DND-41 (cell line): ENCODE measurements around the gene KLK2.

Experiments
- ATAC-seq: fragments of 200-7000 bp; cut with Tn5 transposase; 3 replicates; pipeline ENCODE4 v1.9.1; 2021; ENCODE audit warnings: low read depth; ENCODE audit not compliant: insufficient read depth
- DNase-seq: peaks from one replicate; pipeline ENCODE4 v3.0.0-alpha.2; 2020
- H2AFZ ChIP-seq: 2 replicates; pipeline ENCODE4 v1.6.0; 2012; ENCODE audit warnings: low read depth, low read length
- H3K27ac ChIP-seq: 2 replicates; pipeline ENCODE4 v1.5.1; 2012; ENCODE audit warnings: low read length, inconsistent platforms
- H3K27me3 ChIP-seq: fragments of 200-600 bp; sonication (generic); 2 replicates; pipeline ENCODE4 v1.6.0; 2012; ENCODE audit warnings: low read length, mild to moderate bottlenecking, inconsistent platforms; ENCODE audit not compliant: insufficient read depth, poor library complexity
- H3K36me3 ChIP-seq: 2 replicates; pipeline ENCODE4 v1.5.1; 2012; ENCODE audit warnings: low read length, inconsistent platforms; ENCODE audit not compliant: insufficient read depth
- H3K4me1 ChIP-seq: 2 replicates; pipeline ENCODE4 v1.5.1; 2012; ENCODE audit warnings: mild to moderate bottlenecking, low read length; ENCODE audit not compliant: insufficient read depth
- H3K4me2 ChIP-seq: 2 replicates; pipeline ENCODE4 v1.6.0; 2012; ENCODE audit warnings: mild to moderate bottlenecking, moderate library complexity, low read length, inconsistent platforms; ENCODE audit not compliant: insufficient read depth
- H3K4me3 ChIP-seq, 2 experiments: fragments of 200-600 bp in 1 of 2; shearing (Covaris generic) in 1 of 2; 2 replicates each; pipeline ENCODE4 v1.5.1; 2012 to 2016; ENCODE audit warnings: inconsistent platforms in 2 of 2, low read length in 2 of 2, mild to moderate bottlenecking in 2 of 2, low read depth in 1 of 2, moderate library complexity in 1 of 2
- H3K79me2 ChIP-seq: 2 replicates; pipeline ENCODE4 v1.6.0; 2012; ENCODE audit warnings: low read length, inconsistent platforms; ENCODE audit not compliant: insufficient read depth
- H3K9ac ChIP-seq: 2 replicates; pipeline ENCODE4 v1.6.0; 2012; ENCODE audit warnings: low read depth, mild to moderate bottlenecking, inconsistent platforms, low read length, moderate library complexity
- H3K9me3 ChIP-seq: 2 replicates; pipeline ENCODE4 v1.5.1; 2012; ENCODE audit warnings: low read length, moderate library complexity, mild to moderate bottlenecking, inconsistent platforms; ENCODE audit not compliant: insufficient read depth, severe bottlenecking
- H4K20me1 ChIP-seq: 2 replicates; pipeline ENCODE4 v1.6.0; 2012; ENCODE audit warnings: low read length; ENCODE audit not compliant: insufficient read depth
- EZH2 ChIP-seq: IDR thresholded peaks from 3 replicates; pipeline ENCODE4 v1.6.1; 2012; ENCODE audit warnings: borderline replicate concordance, low read depth, mild to moderate bottlenecking, moderate library complexity, low read length, inconsistent platforms; ENCODE audit not compliant: severe bottlenecking
- TF ChIP-seq, protein P1 (sequence below): IDR thresholded peaks from 2 replicates; pipeline ENCODE4 v1.5.1; 2012; ENCODE audit warnings: borderline replicate concordance, low read length, moderate library complexity, mild to moderate bottlenecking; ENCODE audit not compliant: poor library complexity, severe bottlenecking; ENCODE audit errors: extremely low read depth

The KLK2 gene

GRCh38 chr19:50842130-50842529, 31.1 kb upstream of the KLK2 start:
- H3K9ac ChIP-seq = no peak overlapping the region

DNA sequence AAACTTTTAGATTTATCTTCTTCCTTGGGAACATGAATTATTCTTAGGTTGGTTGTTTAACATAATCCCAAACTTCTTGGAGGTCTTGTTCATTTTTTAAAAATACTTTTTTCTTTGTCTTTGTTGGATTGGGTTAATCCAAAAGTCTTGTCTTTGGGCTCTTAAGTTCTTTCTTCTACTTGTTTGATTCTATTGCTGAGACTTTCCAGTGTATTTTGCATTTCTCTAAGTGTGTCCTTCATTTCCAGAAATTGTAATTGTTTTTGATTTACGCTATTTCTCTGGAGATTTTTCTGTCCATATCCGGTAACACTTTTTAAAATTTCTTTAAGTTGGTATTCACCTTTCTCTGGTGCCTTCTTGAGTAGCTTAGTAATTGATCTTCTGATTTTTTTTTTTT, 30.0 kb upstream of the KLK2 start:
- Histone ChIP-seq H3K27me3 (peaks cover under 1% of the 10 kb centered on the region), H3K36me3 (no peaks in the 10 kb centered on the region), H4K20me1 (no peaks in the 10 kb centered on the region), H3K4me2 (no peak overlapping the region), H3K4me3 (no peak overlapping the region), H3K27ac (no peak overlapping the region), H3K9ac (no peak overlapping the region), H2AFZ (no peak overlapping the region), H3K79me2 (no peaks in the 10 kb centered on the region), H3K9me3 (no peaks in the 10 kb centered on the region), H3K4me1 (no peaks in the 10 kb centered on the region)
- no peak for ATAC-seq
- no peak for TF ChIP-seq EZH2
- TF ChIP-seq, protein P1, sequence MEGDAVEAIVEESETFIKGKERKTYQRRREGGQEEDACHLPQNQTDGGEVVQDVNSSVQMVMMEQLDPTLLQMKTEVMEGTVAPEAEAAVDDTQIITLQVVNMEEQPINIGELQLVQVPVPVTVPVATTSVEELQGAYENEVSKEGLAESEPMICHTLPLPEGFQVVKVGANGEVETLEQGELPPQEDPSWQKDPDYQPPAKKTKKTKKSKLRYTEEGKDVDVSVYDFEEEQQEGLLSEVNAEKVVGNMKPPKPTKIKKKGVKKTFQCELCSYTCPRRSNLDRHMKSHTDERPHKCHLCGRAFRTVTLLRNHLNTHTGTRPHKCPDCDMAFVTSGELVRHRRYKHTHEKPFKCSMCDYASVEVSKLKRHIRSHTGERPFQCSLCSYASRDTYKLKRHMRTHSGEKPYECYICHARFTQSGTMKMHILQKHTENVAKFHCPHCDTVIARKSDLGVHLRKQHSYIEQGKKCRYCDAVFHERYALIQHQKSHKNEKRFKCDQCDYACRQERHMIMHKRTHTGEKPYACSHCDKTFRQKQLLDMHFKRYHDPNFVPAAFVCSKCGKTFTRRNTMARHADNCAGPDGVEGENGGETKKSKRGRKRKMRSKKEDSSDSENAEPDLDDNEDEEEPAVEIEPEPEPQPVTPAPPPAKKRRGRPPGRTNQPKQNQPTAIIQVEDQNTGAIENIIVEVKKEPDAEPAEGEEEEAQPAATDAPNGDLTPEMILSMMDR = no peak
- no peak for DNase-seq

More at GRCh38 chr19:50842130-50842529, 31.1 kb upstream of the KLK2 start:
- H3K4me3 ChIP-seq = no peak overlapping the region
- H3K4me1 ChIP-seq = no peaks in the 10 kb centered on the region
- DNase-seq (no peak), ATAC-seq (no peak)
- no peaks in the 10 kb centered on the region for H3K9me3 ChIP-seq
- TF ChIP-seq, protein P1 = no peak
- TF ChIP-seq EZH2 = no peak
- no peak overlapping the region for H2AFZ ChIP-seq
- no peaks in the 10 kb centered on the region for H3K79me2 ChIP-seq
- no peak overlapping the region for H3K4me2 ChIP-seq
- H4K20me1 ChIP-seq = no peaks in the 10 kb centered on the region
- no peak overlapping the region for H3K27ac ChIP-seq
- no peaks in the 10 kb centered on the region for H3K36me3 ChIP-seq
- no peaks in the 10 kb centered on the region for H3K27me3 ChIP-seq

DNA sequence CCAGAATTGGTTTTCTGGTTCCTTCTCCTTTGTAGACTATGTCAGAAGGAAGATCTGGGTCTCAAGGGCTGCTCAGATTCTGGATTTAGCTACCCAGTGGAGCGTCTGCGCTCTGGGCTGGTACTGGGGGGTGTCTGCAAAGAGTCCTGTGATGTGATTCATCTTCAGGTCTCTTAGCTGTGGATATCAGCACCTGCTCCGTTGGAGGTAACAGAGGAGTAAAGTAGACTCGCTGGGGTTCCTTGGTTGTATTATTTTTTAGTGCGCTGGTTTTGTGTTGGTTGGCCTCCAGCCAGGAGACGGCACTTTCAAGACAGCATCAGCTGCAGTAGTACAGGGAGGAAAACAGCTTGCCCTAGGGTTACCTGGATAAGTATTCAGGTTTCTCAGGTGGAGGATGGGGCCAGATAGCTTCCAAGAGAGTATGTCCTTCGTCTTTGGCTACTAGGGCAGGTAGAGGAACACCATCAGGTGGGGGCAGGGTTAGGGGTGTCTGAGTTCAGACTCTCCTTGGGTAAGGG, 29.5 kb upstream of the KLK2 start:
- no peak overlapping the region for H3K4me2 ChIP-seq
- H3K27ac ChIP-seq = no peak overlapping the region
- H2AFZ ChIP-seq = no peak overlapping the region
- TF ChIP-seq, protein P1 = no peak
- TF ChIP-seq EZH2 = no peak
- ATAC-seq (no peak), DNase-seq (no peak)
- H3K27me3 ChIP-seq = peaks cover 4% of the 10 kb centered on the region
- H3K4me1 ChIP-seq = no peaks in the 10 kb centered on the region
- H3K36me3 ChIP-seq = no peaks in the 10 kb centered on the region
- H3K4me3 ChIP-seq = no peak overlapping the region
- H3K9me3 ChIP-seq = no peaks in the 10 kb centered on the region
- H3K79me2 ChIP-seq = no peaks in the 10 kb centered on the region
- H4K20me1 ChIP-seq = no peaks in the 10 kb centered on the region
- H3K9ac ChIP-seq = no peak overlapping the region
